Trophoblast cell (in vitro differentiated cells and primary cell): ENCODE measurements around the gene OPN4.

Experiments
- DNase-seq, 2 donors: peaks; one replicate each; pipeline ENCODE4 v3.0.0-alpha.2; 2016
- H2AFZ ChIP-seq: 2 replicates; pipeline ENCODE4 v1.6.1; 2013; ENCODE audit warnings: low read length, moderate library complexity, mild to moderate bottlenecking; ENCODE audit not compliant: insufficient read depth, poor library complexity
- H2AK5ac ChIP-seq: 2 replicates; pipeline ENCODE4 v1.6.1; 2013; ENCODE audit warnings: mild to moderate bottlenecking, low read length
- H2BK120ac ChIP-seq: 2 replicates; pipeline ENCODE4 v1.6.1; 2013; ENCODE audit warnings: low read length, mild to moderate bottlenecking, moderate library complexity; ENCODE audit not compliant: insufficient read depth, poor library complexity
- H2BK12ac ChIP-seq: 2 replicates; pipeline ENCODE4 v1.6.1; 2013; ENCODE audit warnings: mild to moderate bottlenecking, low read length, moderate library complexity
- H2BK5ac ChIP-seq: 2 replicates; pipeline ENCODE4 v1.6.1; 2013; ENCODE audit warnings: low read length, low read depth, moderate library complexity, mild to moderate bottlenecking; ENCODE audit not compliant: poor library complexity
- H3K14ac ChIP-seq: 2 replicates; pipeline ENCODE4 v1.6.1; 2013; ENCODE audit warnings: mild to moderate bottlenecking, low read length
- H3K18ac ChIP-seq: 2 replicates; pipeline ENCODE4 v1.6.1; 2013; ENCODE audit warnings: mild to moderate bottlenecking, low read length
- H3K23ac ChIP-seq: 2 replicates; pipeline ENCODE4 v1.6.1; 2013; ENCODE audit warnings: low read length
- H3K27ac ChIP-seq: 2 replicates; pipeline ENCODE4 v1.5.1; 2013; ENCODE audit warnings: low read depth, mild to moderate bottlenecking, inconsistent platforms, low read length, moderate library complexity
- H3K27me3 ChIP-seq: 2 replicates; pipeline ENCODE4 v1.6.1; 2013; ENCODE audit warnings: inconsistent platforms, mild to moderate bottlenecking, low read length, moderate library complexity; ENCODE audit not compliant: insufficient read depth
- H3K36me3 ChIP-seq, 2 experiments: 1 replicate in 1 of 2; 2 replicates in 1 of 2; pipeline ENCODE4 v1.6.1; 2013; ENCODE audit warnings: low read length in 2 of 2, mild to moderate bottlenecking in 2 of 2, moderate library complexity in 1 of 2; ENCODE audit not compliant: insufficient read depth in 2 of 2, control insufficient read depth in 1 of 2
- H3K4ac ChIP-seq: 2 replicates; pipeline ENCODE4 v1.6.1; 2013; ENCODE audit warnings: low read depth, mild to moderate bottlenecking, low read length, moderate library complexity
- H3K4me1 ChIP-seq, 2 experiments: 1 replicate in 1 of 2; 2 replicates in 1 of 2; pipeline ENCODE4 v1.6.1; 2013; ENCODE audit warnings: low read length in 2 of 2, mild to moderate bottlenecking in 2 of 2, moderate library complexity in 1 of 2; ENCODE audit not compliant: insufficient read depth in 2 of 2, control insufficient read depth in 1 of 2
- H3K4me2 ChIP-seq: 2 replicates; pipeline ENCODE4 v1.6.1; 2013; ENCODE audit warnings: inconsistent platforms, mild to moderate bottlenecking, low read length, moderate library complexity
- H3K4me3 ChIP-seq: 2 replicates; pipeline ENCODE4 v1.5.1; 2013; ENCODE audit warnings: mild to moderate bottlenecking, low read depth, low read length, inconsistent platforms
- H3K79me1 ChIP-seq: one replicate; pipeline ENCODE4 v1.6.1; 2013; ENCODE audit warnings: low read length
- H3K79me2 ChIP-seq: 2 replicates; pipeline ENCODE4 v1.6.1; 2013; ENCODE audit warnings: low read length, mild to moderate bottlenecking; ENCODE audit not compliant: control insufficient read depth, insufficient read depth, poor library complexity
- H3K9ac ChIP-seq: 2 replicates; pipeline ENCODE4 v1.6.1; 2013; ENCODE audit warnings: mild to moderate bottlenecking, low read length
- H3K9me3 ChIP-seq: 2 replicates; pipeline ENCODE4 v1.6.1; 2013; ENCODE audit warnings: low read depth, mild to moderate bottlenecking, control low read depth, inconsistent platforms, low read length; ENCODE audit not compliant: insufficient read depth
- H4K12ac ChIP-seq: 2 replicates; pipeline ENCODE4 v1.6.1; 2013; ENCODE audit warnings: low read depth, mild to moderate bottlenecking, low read length, moderate library complexity
- H4K8ac ChIP-seq: 2 replicates; pipeline ENCODE4 v1.6.1; 2013; ENCODE audit warnings: low read depth, mild to moderate bottlenecking, low read length, moderate library complexity
- H4K91ac ChIP-seq: one replicate; pipeline ENCODE4 v1.6.1; 2013; ENCODE audit warnings: low read depth, mild to moderate bottlenecking, low read length, moderate library complexity
- WGBS: extraction: QIAGEN DNeasy Blood & Tissue Kit; methylation state at CpG from one replicate; pipeline ENCODE4 v1.1.7; 2013; ENCODE audit warnings: missing lambda C conversion rate; ENCODE audit not compliant: insufficient read length, insufficient coverage; ENCODE audit errors: extremely low coverage; 5-methylcytosine and 5-hydroxymethylcytosine counted together

OPN4 gene

GRCh38 chr10:86693275-86693674 is 38.9 kb downstream of the OPN4 start:
- Histone ChIP-seq H2BK12ac (no peak overlapping the region), H2BK5ac (no peak overlapping the region), H3K9ac (no peak overlapping the region), H3K4me3 (no peak overlapping the region), H3K36me3 (no peaks in the 10 kb centered on the region), H4K8ac (no peak overlapping the region), H4K91ac (no peak overlapping the region), H2AK5ac (no peak overlapping the region), H3K4me1 (no peaks in the 10 kb centered on the region), H2AFZ (no peak overlapping the region), H3K18ac (no peak overlapping the region), H3K23ac (no peak overlapping the region), H3K27ac (no peak overlapping the region), H3K79me1 (no peaks in the 10 kb centered on the region), H3K4me2 (no peak overlapping the region), H3K14ac (no peak overlapping the region), H3K4ac (no peak overlapping the region), H4K12ac (no peak overlapping the region), H3K27me3 (no peaks in the 10 kb centered on the region), H3K79me2 (no peaks in the 10 kb centered on the region), H3K9me3 (no peaks in the 10 kb centered on the region), H2BK120ac (no peak overlapping the region)
- DNase-seq: no peak
- no CpG with 5 or more reads among the region's 2 CpGs for WGBS

- H2AK5ac ChIP-seq: no peak overlapping the region
- no peak overlapping the region for H4K8ac ChIP-seq
- H2BK5ac ChIP-seq: no peak overlapping the region
- no peak overlapping the region for H3K23ac ChIP-seq
- WGBS: no CpG with 5 or more reads among the region's 10 CpGs
- H2AFZ ChIP-seq: no peak overlapping the region
- no peak overlapping the region for H3K9ac ChIP-seq
- no peak overlapping the region for H3K14ac ChIP-seq
- no peak overlapping the region for H4K91ac ChIP-seq
- no peak overlapping the region for H3K4ac ChIP-seq
- H2BK120ac ChIP-seq: no peak overlapping the region
- H3K79me2 ChIP-seq: no peaks in the 10 kb centered on the region
- no peak overlapping the region for H3K4me3 ChIP-seq
- no peak overlapping the region for H4K12ac ChIP-seq
- H3K4me2 ChIP-seq: no peak overlapping the region
- H3K27ac ChIP-seq: no peak overlapping the region
- no peaks in the 10 kb centered on the region for H3K36me3 ChIP-seq
- H2BK12ac ChIP-seq: no peak overlapping the region
- H3K79me1 ChIP-seq: no peaks in the 10 kb centered on the region
- H3K27me3 ChIP-seq: no peaks in the 10 kb centered on the region
- no peaks in the 10 kb centered on the region for H3K4me1 ChIP-seq
- peak in 1 of 2 donors; percentile 59 for DNase-seq
- no peak overlapping the region for H3K18ac ChIP-seq
- H3K9me3 ChIP-seq: no peaks in the 10 kb centered on the region
Measured at GRCh38 chr10:86693721-86694369, 39.5 kb downstream of the OPN4 start.

DNA sequence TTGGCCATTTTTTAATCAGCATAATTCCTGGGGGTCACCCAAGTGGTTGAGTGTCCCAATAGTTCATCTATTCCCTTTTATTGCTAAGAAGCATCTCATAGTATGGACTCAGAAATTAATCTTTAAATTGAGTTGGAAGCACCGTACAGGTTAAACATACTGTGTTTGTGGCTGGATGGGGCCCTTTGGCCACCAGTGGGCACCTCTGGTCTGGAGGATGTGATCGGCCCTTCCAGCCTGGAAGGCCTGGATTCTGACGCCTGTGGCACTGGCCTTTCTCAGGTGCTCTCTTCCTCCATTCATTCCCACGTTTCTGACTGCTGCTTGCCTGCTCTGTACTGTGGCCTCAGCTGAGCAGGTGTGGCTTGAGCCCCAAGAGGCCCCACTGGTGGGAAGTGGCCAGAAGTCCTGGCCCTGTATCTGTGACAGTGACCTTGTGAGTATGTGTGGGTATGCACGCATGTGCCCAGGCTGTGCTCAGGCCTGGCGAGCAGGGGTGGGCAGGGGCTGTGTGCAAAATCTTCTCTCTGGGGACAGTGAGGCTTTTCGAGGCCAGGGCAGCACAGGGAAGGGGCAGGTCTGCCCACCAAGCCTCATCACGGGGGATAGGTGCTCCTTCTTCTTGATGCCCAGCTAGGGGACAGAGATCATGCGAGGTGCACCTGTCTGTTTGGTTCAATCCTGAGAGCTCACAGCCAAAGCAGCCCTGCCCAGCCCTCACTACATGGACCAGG is 44.0 kb downstream of the OPN4 start:
- Histone ChIP-seq H3K4me2 (no peak overlapping the region), H4K8ac (no peak overlapping the region), H3K27me3 (no peaks in the 10 kb centered on the region), H2BK5ac (no peak overlapping the region), H2BK12ac (no peak overlapping the region), H3K18ac (no peak overlapping the region), H3K79me1 (no peaks in the 10 kb centered on the region), H3K4ac (no peak overlapping the region), H3K4me3 (peak overlapping the region; percentile 25), H3K4me1 (no peaks in the 10 kb centered on the region), H4K12ac (no peak overlapping the region), H3K9ac (no peak overlapping the region), H3K27ac (no peak overlapping the region), H4K91ac (no peak overlapping the region), H3K36me3 (no peaks in the 10 kb centered on the region), H2AK5ac (no peak overlapping the region), H3K14ac (no peak overlapping the region), H3K23ac (no peak overlapping the region), H2BK120ac (no peak overlapping the region), H2AFZ (no peak overlapping the region), H3K79me2 (no peaks in the 10 kb centered on the region), H3K9me3 (peaks cover 4% of the 10 kb centered on the region)
- DNase-seq: no peak
- no CpG with 5 or more reads among the region's 9 CpGs for WGBS

GRCh38 chr10:86699125-86699524 is 44.8 kb downstream of the OPN4 start:
- H2AFZ ChIP-seq: no peak overlapping the region
- no peak overlapping the region for H3K23ac ChIP-seq
- H3K9ac ChIP-seq: no peak overlapping the region
- H4K8ac ChIP-seq: no peak overlapping the region
- H3K79me1 ChIP-seq: no peaks in the 10 kb centered on the region
- no peak overlapping the region for H3K4ac ChIP-seq
- H4K12ac ChIP-seq: no peak overlapping the region
- WGBS: no CpG with 5 or more reads among the region's 7 CpGs
- no peaks in the 10 kb centered on the region for H3K27me3 ChIP-seq
- no peaks in the 10 kb centered on the region for H3K36me3 ChIP-seq
- DNase-seq: no peak
- no peak overlapping the region for H3K14ac ChIP-seq
- H3K4me2 ChIP-seq: no peak overlapping the region
- H2BK5ac ChIP-seq: no peak overlapping the region
- no peaks in the 10 kb centered on the region for H3K4me1 ChIP-seq
- no peak overlapping the region for H3K4me3 ChIP-seq
- H2AK5ac ChIP-seq: no peak overlapping the region
- no peaks in the 10 kb centered on the region for H3K79me2 ChIP-seq
- H3K9me3 ChIP-seq: peaks cover 4% of the 10 kb centered on the region
- no peak overlapping the region for H2BK120ac ChIP-seq
- H3K18ac ChIP-seq: no peak overlapping the region
- H3K27ac ChIP-seq: no peak overlapping the region
- no peak overlapping the region for H4K91ac ChIP-seq
- no peak overlapping the region for H2BK12ac ChIP-seq
